ENCODE measurements around the gene TADA1.

GRCh38 chr1:166869318-166870099, 6.6 kb downstream of the TADA1 start:
- TF ChIP-seq, protein P1, sequence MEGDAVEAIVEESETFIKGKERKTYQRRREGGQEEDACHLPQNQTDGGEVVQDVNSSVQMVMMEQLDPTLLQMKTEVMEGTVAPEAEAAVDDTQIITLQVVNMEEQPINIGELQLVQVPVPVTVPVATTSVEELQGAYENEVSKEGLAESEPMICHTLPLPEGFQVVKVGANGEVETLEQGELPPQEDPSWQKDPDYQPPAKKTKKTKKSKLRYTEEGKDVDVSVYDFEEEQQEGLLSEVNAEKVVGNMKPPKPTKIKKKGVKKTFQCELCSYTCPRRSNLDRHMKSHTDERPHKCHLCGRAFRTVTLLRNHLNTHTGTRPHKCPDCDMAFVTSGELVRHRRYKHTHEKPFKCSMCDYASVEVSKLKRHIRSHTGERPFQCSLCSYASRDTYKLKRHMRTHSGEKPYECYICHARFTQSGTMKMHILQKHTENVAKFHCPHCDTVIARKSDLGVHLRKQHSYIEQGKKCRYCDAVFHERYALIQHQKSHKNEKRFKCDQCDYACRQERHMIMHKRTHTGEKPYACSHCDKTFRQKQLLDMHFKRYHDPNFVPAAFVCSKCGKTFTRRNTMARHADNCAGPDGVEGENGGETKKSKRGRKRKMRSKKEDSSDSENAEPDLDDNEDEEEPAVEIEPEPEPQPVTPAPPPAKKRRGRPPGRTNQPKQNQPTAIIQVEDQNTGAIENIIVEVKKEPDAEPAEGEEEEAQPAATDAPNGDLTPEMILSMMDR (IDR thresholded peaks at IDR 0.05), result no peak
- no peak for TF ChIP-seq POLR2A (IDR thresholded peaks at IDR 0.05)
